Measurements from ENCODE around the gene HNRNPDL. TPM values are rescaled to one million over a fixed set of nuclear protein-coding genes. Genes with fewer than 3 reads are reported as not detected.

The HNRNPDL gene
- total RNA-seq, 1 experiment from 2014 or later, result 472 TPM

DNA sequence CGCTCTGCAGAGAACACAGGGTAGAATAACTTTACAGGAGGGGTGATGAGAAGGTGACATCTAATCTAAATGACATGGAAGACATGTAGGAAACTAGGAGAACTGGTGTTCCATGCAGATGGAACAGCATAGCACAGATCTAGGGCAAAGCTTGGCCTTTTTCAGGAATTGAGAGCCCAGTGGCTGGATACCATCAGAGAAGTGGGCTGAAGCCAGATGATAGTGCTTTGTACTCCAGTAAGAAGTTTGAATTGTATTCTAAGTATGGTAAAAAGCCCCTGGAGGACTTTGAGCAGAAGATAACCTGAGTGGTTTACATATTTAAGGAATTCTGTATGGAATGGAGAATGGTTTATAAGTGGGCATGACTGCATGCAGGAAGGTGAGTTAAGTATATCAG is 33.0 kb upstream of the HNRNPDL start:
- H2AFZ ChIP-seq (ENCODE audit: low read length), result no peak overlapping the region
- no peak overlapping the region for H3K4ac ChIP-seq (ENCODE audit: low read depth, low read length)
- Mint-ChIP-seq H3K27me3 (ENCODE audit: low read depth) (no peaks in the 10 kb centered on the region; the same call in 1 of the 2 replicates), H3K4me3 (no peak overlapping the region), H3K27ac (no peak overlapping the region), H3K9me3 (peaks cover under 1 to 6% of the 10 kb centered on the region in 2 experiments; a peak in 3 of 5 replicates), H3K4me1 (peaks cover 2% of the 10 kb centered on the region in 2 experiments; a peak in 2 of 4 replicates), H3K36me3 (ENCODE audit: insufficient read depth in 1 of 3, low read depth in 3 of 3) (peaks cover 27 to 65% (median 40%) of the 10 kb centered on the region in 3 experiments)
- no peaks in the 10 kb centered on the region for H3K79me2 ChIP-seq (ENCODE audit: insufficient read depth, low read length)
- H3K79me1 ChIP-seq (ENCODE audit: insufficient read depth, low read depth, low read length, poor library complexity, severe bottlenecking), result no peaks in the 10 kb centered on the region
- no peak overlapping the region for H3T11ph ChIP-seq (ENCODE audit: low read length)
- no peak overlapping the region for H3K56ac ChIP-seq (ENCODE audit: insufficient read length, low read depth, low read length)
- H3K27me3 ChIP-seq (ENCODE audit: insufficient read depth, low read length), result no peaks in the 10 kb centered on the region
- H3K23ac ChIP-seq (ENCODE audit: insufficient read length, low read depth, low read length), result no peak overlapping the region
- no peak overlapping the region for H3K27ac ChIP-seq (ENCODE audit: insufficient read length, low read depth, low read length)
- H3K4me1 ChIP-seq (ENCODE audit: insufficient read depth, low read length), result no peaks in the 10 kb centered on the region
- no peak overlapping the region for H2AK5ac ChIP-seq (ENCODE audit: insufficient read length, low read length)
- no peak for DNase-seq
- no peak overlapping the region for H3K14ac ChIP-seq (ENCODE audit: insufficient read depth, low read length)
- no peak overlapping the region for H3K18ac ChIP-seq (ENCODE audit: insufficient read length, low read depth, low read length)
- H2BK5ac ChIP-seq (ENCODE audit: insufficient read length, low read length), result no peak overlapping the region
- TF ChIP-seq, protein P1, sequence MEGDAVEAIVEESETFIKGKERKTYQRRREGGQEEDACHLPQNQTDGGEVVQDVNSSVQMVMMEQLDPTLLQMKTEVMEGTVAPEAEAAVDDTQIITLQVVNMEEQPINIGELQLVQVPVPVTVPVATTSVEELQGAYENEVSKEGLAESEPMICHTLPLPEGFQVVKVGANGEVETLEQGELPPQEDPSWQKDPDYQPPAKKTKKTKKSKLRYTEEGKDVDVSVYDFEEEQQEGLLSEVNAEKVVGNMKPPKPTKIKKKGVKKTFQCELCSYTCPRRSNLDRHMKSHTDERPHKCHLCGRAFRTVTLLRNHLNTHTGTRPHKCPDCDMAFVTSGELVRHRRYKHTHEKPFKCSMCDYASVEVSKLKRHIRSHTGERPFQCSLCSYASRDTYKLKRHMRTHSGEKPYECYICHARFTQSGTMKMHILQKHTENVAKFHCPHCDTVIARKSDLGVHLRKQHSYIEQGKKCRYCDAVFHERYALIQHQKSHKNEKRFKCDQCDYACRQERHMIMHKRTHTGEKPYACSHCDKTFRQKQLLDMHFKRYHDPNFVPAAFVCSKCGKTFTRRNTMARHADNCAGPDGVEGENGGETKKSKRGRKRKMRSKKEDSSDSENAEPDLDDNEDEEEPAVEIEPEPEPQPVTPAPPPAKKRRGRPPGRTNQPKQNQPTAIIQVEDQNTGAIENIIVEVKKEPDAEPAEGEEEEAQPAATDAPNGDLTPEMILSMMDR (conservative IDR thresholded peaks at IDR 0.05), result no peak
- no peak overlapping the region for H4K8ac ChIP-seq (replicated peaks; ENCODE audit: insufficient read length, low read depth, low read length)
- no peak overlapping the region for H2BK15ac ChIP-seq (ENCODE audit: low read depth, low read length)
- H3K9me3 ChIP-seq (ENCODE audit: control insufficient read depth, low read depth, low read length), result no peaks in the 10 kb centered on the region
- no CpG with 5 or more reads among the region's 1 CpG for WGBS (ENCODE audit: extremely low coverage, insufficient read length, low lambda C conversion rate)
- no peak overlapping the region for H4K5ac ChIP-seq (ENCODE audit: insufficient read length, low read depth, low read length)
- H3K4me2 ChIP-seq (ENCODE audit: insufficient read depth, insufficient read length, low read length), result no peak overlapping the region
- H3K23me2 ChIP-seq (ENCODE audit: insufficient read length, low read depth, low read length, poor library complexity, severe bottlenecking), result no peaks in the 10 kb centered on the region
- H2BK20ac ChIP-seq (ENCODE audit: low read depth, low read length, poor library complexity, severe bottlenecking), result no peak overlapping the region
- H2BK12ac ChIP-seq (ENCODE audit: insufficient read length, low read depth, low read length), result no peak overlapping the region
- no peak overlapping the region for H2BK120ac ChIP-seq (ENCODE audit: low read depth, low read length, poor library complexity, severe bottlenecking)
- no peaks in the 10 kb centered on the region for H4K20me1 ChIP-seq (ENCODE audit: control insufficient read depth, insufficient read depth, insufficient read length)
- no peak overlapping the region for H4K91ac ChIP-seq (ENCODE audit: insufficient read length, low read depth, low read length)
- H3K9ac ChIP-seq (ENCODE audit: extremely low read depth, insufficient read length, low read length), result no peak overlapping the region
